Naive thymus-derived CD8-positive, alpha-beta T cell (primary cell): ENCODE data around the gene LGALS8. TPM values are rescaled to one million over a fixed set of nuclear protein-coding genes. Genes with fewer than 3 reads are reported as not detected.

Experiments
- ATAC-seq, 2 donors: fragments of 150-1000 bp; cut with Tn5 transposase in 1 of 2; sonication (Bioruptor Pico), chemical (Tn5 transposase) in 1 of 2; 1 replicate in 1 of 2; 2 replicates in 1 of 2; pipeline ENCODE4 v1.10.0; 2021; ENCODE audit warnings: mild to moderate bottlenecking in 2 of 2, moderate library complexity in 2 of 2
- POLR2A ChIA-PET: fragments of 350-600 bp; sonication (Branson Sonifier 250); formaldehyde crosslinking; loops from one replicate; lab custom pipeline; 2021; ENCODE audit warnings: antibody characterized with exemption; lab: Charles Lee
- DNase-seq, 10 donors: peaks; one replicate each; pipeline versions ENCODE4 v3.0.0 to v3.0.0-alpha.2; 2020 to 2022
- H3K27ac Mint-ChIP-seq, 10 donors: one replicate each; pipeline ENCODE4 v1.8.0; 2020 to 2022; ENCODE audit warnings: mild to moderate bottlenecking in 10 of 10, mixed read lengths in 10 of 10, moderate library complexity in 4 of 10, inconsistent platforms in 1 of 10
- H3K27me3 Mint-ChIP-seq, 5 donors: one replicate each; pipeline ENCODE4 v1.8.0; 2021 to 2022; ENCODE audit warnings: mixed read lengths in 5 of 5
- H3K36me3 Mint-ChIP-seq, 3 donors: one replicate each; pipeline ENCODE4 v1.8.0; 2020 to 2022; ENCODE audit warnings: mixed read lengths in 3 of 3, mild to moderate bottlenecking in 2 of 3, inconsistent platforms in 1 of 3
- H3K4me1 Mint-ChIP-seq, 4 donors: one replicate each; pipeline ENCODE4 v1.8.0; 2021 to 2022; ENCODE audit warnings: mixed read lengths in 4 of 4
- H3K4me3 Mint-ChIP-seq, 10 donors: one replicate each; pipeline ENCODE4 v1.8.0; 2020 to 2022; ENCODE audit warnings: mild to moderate bottlenecking in 10 of 10, mixed read lengths in 10 of 10, moderate library complexity in 6 of 10, inconsistent platforms in 1 of 10
- H3K9me3 Mint-ChIP-seq, 9 donors: one replicate each; pipeline ENCODE4 v1.8.0; 2020 to 2022; ENCODE audit warnings: mixed read lengths in 9 of 9, mild to moderate bottlenecking in 3 of 9, inconsistent platforms in 1 of 9, moderate library complexity in 1 of 9
- polyA plus RNA-seq, 3 donors: library from polyadenylated mRNA; unstranded; fragments of 300-500 nt; fragmentation: Illumina TruSeq; gene quantifications; one replicate each; pipeline ENCODE4 v1.2.3, GENCODE V29; 2021
- total RNA-seq, 8 experiments: library from RNA in 2 of 8; stranded (reverse) in 2 of 8; gene quantifications; one replicate each; pipeline ENCODE4 v1.2.3 and lab custom pipeline; 2021 to 2026

Gene LGALS8
- total and polyA plus RNA-seq, 5 experiments from 2014 or later: 29.3 to 113 (median 40.8) TPM

DNA sequence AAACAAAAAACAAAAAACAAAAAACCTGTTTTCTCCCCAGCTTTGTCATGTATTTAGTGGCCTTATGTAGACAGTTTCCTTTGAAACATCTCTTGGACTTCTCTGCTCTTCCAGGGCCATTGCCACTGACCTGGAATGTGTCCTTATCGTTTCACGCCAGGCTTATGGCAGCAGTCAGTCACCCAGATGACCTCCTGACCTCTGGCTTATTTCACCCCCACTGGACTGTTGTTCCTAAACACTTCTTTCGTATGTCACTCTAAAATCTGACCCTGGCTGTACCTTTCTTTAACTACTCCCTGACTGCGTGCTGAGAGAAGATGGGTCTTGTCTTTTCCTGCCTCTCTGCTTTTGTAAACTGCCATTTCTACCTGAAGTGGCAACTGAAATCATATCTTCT, 9.1 kb downstream of the LGALS8 start:
- POLR2A ChIA-PET: no interaction called here
- DNase-seq: no peak
- Mint-ChIP-seq H3K4me1 (peaks cover 22 to 50% (median 37%) of the 10 kb centered on the region in 4 donors), H3K27me3 (no peaks in the 10 kb centered on the region), H3K36me3 (peaks cover 0 to 73% (median 8%) of the 10 kb centered on the region in 3 donors), H3K9me3 (no peaks in the 10 kb centered on the region), H3K4me3 (no peak overlapping the region), H3K27ac (peak overlapping the region in 7 of 10 donors; percentile 1 to 90 (median 51))
- no peak for ATAC-seq

GRCh38 chr1:236534151-236534651, 10.4 kb downstream of the LGALS8 start:
- peaks cover 22 to 46% (median 34%) of the 10 kb centered on the region in 4 donors for H3K4me1 Mint-ChIP-seq
- no peak for DNase-seq
- H3K27me3 Mint-ChIP-seq: no peaks in the 10 kb centered on the region
- H3K27ac Mint-ChIP-seq: peak overlapping the region in 6 of 10 donors; percentile 17 to 86 (median 42)
- H3K4me3 Mint-ChIP-seq: peak overlapping the region in 2 of 10 donors; percentile 50 to 64
- H3K9me3 Mint-ChIP-seq: no peaks in the 10 kb centered on the region
- no peak for ATAC-seq
- peaks cover 0 to 75% (median 8%) of the 10 kb centered on the region in 3 donors for H3K36me3 Mint-ChIP-seq
- POLR2A ChIA-PET: no interaction called here

GRCh38 chr1:236535190-236535589, 11.4 kb downstream of the LGALS8 start:
- DNase-seq (no peak), ATAC-seq (no peak)
- Mint-ChIP-seq H3K4me3 (no peak overlapping the region), H3K27me3 (no peaks in the 10 kb centered on the region), H3K27ac (peak overlapping the region in 3 of 10 donors; percentile 43 to 53 (median 44)), H3K4me1 (peaks cover 21 to 43% (median 32%) of the 10 kb centered on the region in 4 donors), H3K36me3 (peaks cover 0 to 78% (median 6%) of the 10 kb centered on the region in 3 donors), H3K9me3 (no peaks in the 10 kb centered on the region)
- POLR2A ChIA-PET: interaction anchor here (0.5 kb wide), 1 partner anchor 18 kb away, joined by 7 read pairs; no protein-coding TSS in a partner anchor

DNA sequence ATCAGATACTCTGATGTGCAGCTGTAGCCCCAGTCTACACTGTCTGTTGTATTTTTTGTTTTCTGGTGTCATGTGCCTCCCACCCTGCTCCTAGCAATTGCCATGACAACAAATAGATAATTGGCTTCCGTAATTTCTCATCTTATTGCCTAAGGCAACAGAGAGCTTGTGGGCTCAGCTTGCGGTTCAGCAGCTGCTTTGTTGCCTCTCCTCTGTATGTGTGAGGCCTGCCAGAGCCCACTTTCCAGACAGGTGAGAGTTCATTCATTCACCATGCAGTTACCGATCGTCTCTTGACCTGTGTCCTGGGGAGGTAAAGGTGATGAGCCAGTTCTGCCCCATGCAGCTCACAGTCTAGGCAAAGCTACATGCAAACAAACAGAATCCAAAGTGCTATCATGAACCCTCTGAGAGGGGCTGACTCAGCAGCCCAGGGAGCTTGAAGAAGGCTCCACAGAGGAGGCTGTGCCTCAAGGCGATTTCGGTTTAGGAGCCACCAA, 11.9 kb downstream of the LGALS8 start:
- no peak overlapping the region for H3K4me3 Mint-ChIP-seq
- H3K4me1 Mint-ChIP-seq: peaks cover 17 to 37% (median 27%) of the 10 kb centered on the region in 4 donors
- POLR2A ChIA-PET: no interaction called here
- H3K27ac Mint-ChIP-seq: peak overlapping the region in 7 of 10 donors; percentile 1 to 79 (median 46)
- no peak for DNase-seq
- H3K9me3 Mint-ChIP-seq: no peaks in the 10 kb centered on the region
- no peaks in the 10 kb centered on the region for H3K27me3 Mint-ChIP-seq
- peaks cover 0 to 78% (median 2%) of the 10 kb centered on the region in 3 donors for H3K36me3 Mint-ChIP-seq
- no peak for ATAC-seq

- H3K4me1 Mint-ChIP-seq: peaks cover 17 to 32% (median 23%) of the 10 kb centered on the region in 4 donors
- peak overlapping the region in 5 of 10 donors; percentile 43 to 59 (median 44) for H3K27ac Mint-ChIP-seq
- H3K4me3 Mint-ChIP-seq: no peak overlapping the region
- POLR2A ChIA-PET: interaction anchor here (0.7 kb wide), 1 partner anchor 12 kb away, joined by 3 read pairs; no protein-coding TSS in a partner anchor
- H3K36me3 Mint-ChIP-seq: peaks cover 0 to 77% (median 1%) of the 10 kb centered on the region in 3 donors
- H3K27me3 Mint-ChIP-seq: no peaks in the 10 kb centered on the region
- DNase-seq (peak in 1 of 10 donors; percentile 1), ATAC-seq (no peak)
- no peaks in the 10 kb centered on the region for H3K9me3 Mint-ChIP-seq
Observed at GRCh38 chr1:236536540-236536939, 12.8 kb downstream of the LGALS8 start.

DNA sequence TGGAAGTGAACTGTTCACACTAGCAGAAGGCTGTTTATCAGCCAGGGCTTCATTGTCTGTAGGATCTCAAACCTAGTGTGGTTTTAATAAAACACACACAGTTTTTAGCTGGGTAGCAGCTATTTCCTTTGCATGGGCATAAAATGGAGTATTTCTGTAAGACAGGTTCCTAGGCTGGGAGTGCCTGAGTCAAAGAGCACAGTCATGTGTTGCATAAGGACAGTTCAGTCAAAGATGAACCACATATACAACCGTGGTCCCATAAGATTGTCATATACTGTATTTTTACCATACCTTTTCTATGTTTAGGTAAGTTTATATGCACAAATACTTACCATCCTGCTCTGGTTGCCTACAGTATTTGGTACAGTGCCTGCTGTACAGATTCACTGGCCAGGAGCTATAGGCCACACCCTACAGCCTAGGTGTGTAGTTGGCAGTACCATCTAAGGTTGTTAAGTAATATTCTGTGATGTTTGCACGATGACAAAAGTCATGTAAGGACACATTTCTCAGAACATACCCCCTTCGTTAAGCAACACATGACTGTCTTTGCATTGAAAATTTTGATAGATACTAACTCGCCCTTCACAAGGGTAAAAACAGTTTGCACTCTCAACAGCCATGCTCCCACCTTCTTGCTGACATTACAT, 17.2 kb downstream of the LGALS8 start:
- peaks cover 14 to 18% (median 16%) of the 10 kb centered on the region in 4 donors for H3K4me1 Mint-ChIP-seq
- peaks cover 5 to 93% (median 26%) of the 10 kb centered on the region in 3 donors for H3K36me3 Mint-ChIP-seq
- POLR2A ChIA-PET: no interaction called here
- H3K27me3 Mint-ChIP-seq: no peaks in the 10 kb centered on the region
- no peak for DNase-seq
- no peaks in the 10 kb centered on the region for H3K9me3 Mint-ChIP-seq
- no peak for ATAC-seq
- peak overlapping the region in 2 of 10 donors; percentile 29 to 30 for H3K27ac Mint-ChIP-seq
- no peak overlapping the region for H3K4me3 Mint-ChIP-seq

GRCh38 chr1:236541710-236542109, 17.9 kb downstream of the LGALS8 start:
- ATAC-seq: no peak
- Mint-ChIP-seq H3K36me3 (peaks cover 5 to 93% (median 26%) of the 10 kb centered on the region in 3 donors), H3K27ac (peak overlapping the region in 1 of 10 donors; percentile 57), H3K4me3 (no peak overlapping the region), H3K4me1 (peaks cover 15 to 23% (median 19%) of the 10 kb centered on the region in 4 donors), H3K9me3 (no peaks in the 10 kb centered on the region), H3K27me3 (no peaks in the 10 kb centered on the region)
- POLR2A ChIA-PET: no interaction called here
- no peak for DNase-seq

DNA sequence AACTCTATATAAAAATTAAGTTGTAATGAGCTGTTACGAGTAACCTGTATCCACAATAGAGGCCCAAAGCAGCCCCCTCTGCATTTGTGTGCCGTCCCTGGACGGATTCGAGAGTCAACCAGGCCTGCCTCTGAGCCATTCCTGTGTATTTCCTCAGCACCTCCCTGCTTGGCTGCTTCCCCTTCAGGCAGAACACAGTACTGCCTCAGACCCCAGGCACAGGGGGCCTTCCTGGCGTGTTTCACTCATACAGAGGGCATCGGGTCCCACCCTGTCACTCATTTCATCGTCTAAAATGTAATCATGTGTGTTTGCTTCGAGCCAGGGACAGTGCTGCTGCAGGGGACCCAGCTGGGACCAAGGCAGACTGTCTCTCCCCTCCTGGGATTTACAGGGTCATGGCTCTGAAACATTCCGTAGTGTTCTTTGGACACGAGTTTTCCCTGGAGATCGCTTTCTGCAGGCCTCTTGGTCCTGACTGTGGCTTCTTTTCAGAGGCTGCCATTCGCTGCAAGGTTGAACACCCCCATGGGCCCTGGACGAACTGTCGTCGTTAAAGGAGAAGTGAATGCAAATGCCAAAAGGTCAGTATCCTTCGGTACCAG, 19.4 kb downstream of the LGALS8 start:
- DNase-seq (no peak), ATAC-seq (no peak)
- Mint-ChIP-seq H3K4me3 (no peak overlapping the region), H3K4me1 (peaks cover 16 to 23% (median 19%) of the 10 kb centered on the region in 4 donors), H3K36me3 (peaks cover 5 to 96% (median 30%) of the 10 kb centered on the region in 3 donors), H3K27ac (peak overlapping the region in 5 of 10 donors; percentile 24 to 78 (median 32)), H3K27me3 (no peaks in the 10 kb centered on the region), H3K9me3 (no peaks in the 10 kb centered on the region)
- POLR2A ChIA-PET: no interaction called here

DNA sequence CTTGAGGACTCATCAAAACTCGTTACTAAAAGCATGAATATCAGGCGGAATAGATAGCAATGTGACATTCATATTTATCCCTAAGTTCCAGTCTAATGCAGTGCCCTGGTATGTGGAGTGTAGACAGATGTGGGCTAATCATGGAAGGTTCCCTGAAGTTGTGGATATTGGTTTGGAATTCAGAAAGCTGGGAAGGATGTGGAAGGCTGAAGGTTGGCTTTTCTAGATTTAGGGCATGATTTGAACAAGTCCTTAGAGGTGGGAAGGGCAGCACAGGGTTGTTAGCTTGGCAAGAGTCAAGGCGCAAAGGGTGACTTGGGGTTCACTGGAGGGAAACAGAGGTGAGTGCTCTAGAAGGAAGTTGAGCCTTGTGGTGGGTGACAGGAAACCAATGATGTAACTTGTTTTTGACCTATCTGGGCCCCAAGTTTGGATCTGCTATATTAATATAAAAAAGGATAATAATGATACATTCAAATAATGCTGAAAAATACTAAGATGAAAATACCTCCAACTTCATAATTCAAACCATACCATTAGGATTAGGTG, 21.9 kb downstream of the LGALS8 start:
- H3K36me3 Mint-ChIP-seq: peaks cover 13 to 96% (median 34%) of the 10 kb centered on the region in 3 donors
- peaks cover 18 to 23% (median 22%) of the 10 kb centered on the region in 4 donors for H3K4me1 Mint-ChIP-seq
- peak overlapping the region in 8 of 10 donors; percentile 25 to 76 (median 58) for H3K4me3 Mint-ChIP-seq
- POLR2A ChIA-PET: interaction anchor here (1.3 kb wide), 1 partner anchor 22 kb away, joined by 3 read pairs; the partner anchor contains the start of gene LGALS8
- H3K27ac Mint-ChIP-seq: peak overlapping the region; percentile 83 to 95 (median 92)
- peak in 1 of 10 donors; percentile 11 for DNase-seq
- H3K9me3 Mint-ChIP-seq: no peaks in the 10 kb centered on the region
- peak; percentile 50 to 53 for ATAC-seq
- no peaks in the 10 kb centered on the region for H3K27me3 Mint-ChIP-seq

DNA sequence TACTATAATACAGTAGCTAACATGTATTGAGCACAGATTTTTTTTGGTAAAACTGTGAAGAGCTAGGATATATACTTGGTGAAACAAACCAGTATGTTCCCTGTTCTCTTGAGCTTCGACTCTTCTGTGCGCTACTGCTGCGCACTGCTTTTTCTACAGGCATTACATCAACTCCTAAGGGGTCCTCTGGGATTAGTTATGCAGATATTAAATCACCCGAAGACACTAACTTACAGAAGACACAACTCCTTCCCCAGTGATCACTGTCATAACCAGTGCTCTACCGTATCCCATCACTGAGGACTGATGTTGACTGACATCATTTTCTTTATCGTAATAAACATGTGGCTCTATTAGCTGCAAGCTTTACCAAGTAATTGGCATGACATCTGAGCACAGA, 24.7 kb downstream of the LGALS8 start:
- peaks cover 13 to 97% (median 38%) of the 10 kb centered on the region in 3 donors for H3K36me3 Mint-ChIP-seq
- POLR2A ChIA-PET: no interaction called here
- no peak for ATAC-seq

GRCh38 chr1:236550961-236551851, 27.4 kb downstream of the LGALS8 start:
- peaks cover 4 to 12% (median 7%) of the 10 kb centered on the region in 4 donors for H3K4me1 Mint-ChIP-seq
- H3K27me3 Mint-ChIP-seq: no peaks in the 10 kb centered on the region
- no peak for ATAC-seq
- peaks cover 13 to 97% (median 29%) of the 10 kb centered on the region in 3 donors for H3K36me3 Mint-ChIP-seq
- peak overlapping the region in 9 of 10 donors; percentile 6 to 88 (median 25) for H3K27ac Mint-ChIP-seq
- POLR2A ChIA-PET: no interaction called here
- no peaks in the 10 kb centered on the region for H3K9me3 Mint-ChIP-seq
- DNase-seq: no peak
- no peak overlapping the region for H3K4me3 Mint-ChIP-seq

More for the DNA sequence above, 24.7 kb downstream of the LGALS8 start:
- Mint-ChIP-seq H3K4me1 (peaks cover 18 to 23% (median 23%) of the 10 kb centered on the region in 4 donors), H3K27ac (peak overlapping the region in 8 of 10 donors; percentile 4 to 94 (median 66)), H3K4me3 (no peak overlapping the region), H3K27me3 (no peaks in the 10 kb centered on the region), H3K9me3 (no peaks in the 10 kb centered on the region)
- DNase-seq: no peak
